ENCODE data around the gene P2RX4. TPM values are rescaled to one million over a fixed set of nuclear protein-coding genes. Genes with fewer than 3 reads are reported as not detected.

Gene P2RX4
- total RNA-seq, 1 experiment from 2014 or later: 17.1 TPM

DNA sequence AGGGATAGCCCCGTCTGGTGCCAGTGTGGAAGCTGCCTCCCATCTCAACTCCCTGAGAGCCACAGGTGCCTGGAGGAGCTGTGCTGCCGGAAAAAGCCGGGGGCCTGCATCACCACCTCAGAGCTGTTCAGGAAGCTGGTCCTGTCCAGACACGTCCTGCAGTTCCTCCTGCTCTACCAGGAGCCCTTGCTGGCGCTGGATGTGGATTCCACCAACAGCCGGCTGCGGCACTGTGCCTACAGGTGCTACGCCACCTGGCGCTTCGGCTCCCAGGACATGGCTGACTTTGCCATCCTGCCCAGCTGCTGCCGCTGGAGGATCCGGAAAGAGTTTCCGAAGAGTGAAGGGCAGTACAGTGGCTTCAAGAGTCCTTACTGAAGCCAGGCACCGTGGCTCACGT, 25.5 kb upstream of the P2RX4 start (continued):
- TF ChIP-seq ZNF274 (IDR thresholded peaks at IDR 0.05; ENCODE audit: low read depth, low read length) (no peak), SP1 (IDR thresholded peaks at IDR 0.05; ENCODE audit: low read depth) (no peak), FOSL1 (IDR thresholded peaks at IDR 0.05; ENCODE audit: low read depth) (no peak), CEBPB (IDR thresholded peaks at IDR 0.05; ENCODE audit: low read depth) (no peak), RAD21 (IDR thresholded peaks at IDR 0.05; ENCODE audit: low read depth) (no peak)
- TF ChIP-seq, protein P1, sequence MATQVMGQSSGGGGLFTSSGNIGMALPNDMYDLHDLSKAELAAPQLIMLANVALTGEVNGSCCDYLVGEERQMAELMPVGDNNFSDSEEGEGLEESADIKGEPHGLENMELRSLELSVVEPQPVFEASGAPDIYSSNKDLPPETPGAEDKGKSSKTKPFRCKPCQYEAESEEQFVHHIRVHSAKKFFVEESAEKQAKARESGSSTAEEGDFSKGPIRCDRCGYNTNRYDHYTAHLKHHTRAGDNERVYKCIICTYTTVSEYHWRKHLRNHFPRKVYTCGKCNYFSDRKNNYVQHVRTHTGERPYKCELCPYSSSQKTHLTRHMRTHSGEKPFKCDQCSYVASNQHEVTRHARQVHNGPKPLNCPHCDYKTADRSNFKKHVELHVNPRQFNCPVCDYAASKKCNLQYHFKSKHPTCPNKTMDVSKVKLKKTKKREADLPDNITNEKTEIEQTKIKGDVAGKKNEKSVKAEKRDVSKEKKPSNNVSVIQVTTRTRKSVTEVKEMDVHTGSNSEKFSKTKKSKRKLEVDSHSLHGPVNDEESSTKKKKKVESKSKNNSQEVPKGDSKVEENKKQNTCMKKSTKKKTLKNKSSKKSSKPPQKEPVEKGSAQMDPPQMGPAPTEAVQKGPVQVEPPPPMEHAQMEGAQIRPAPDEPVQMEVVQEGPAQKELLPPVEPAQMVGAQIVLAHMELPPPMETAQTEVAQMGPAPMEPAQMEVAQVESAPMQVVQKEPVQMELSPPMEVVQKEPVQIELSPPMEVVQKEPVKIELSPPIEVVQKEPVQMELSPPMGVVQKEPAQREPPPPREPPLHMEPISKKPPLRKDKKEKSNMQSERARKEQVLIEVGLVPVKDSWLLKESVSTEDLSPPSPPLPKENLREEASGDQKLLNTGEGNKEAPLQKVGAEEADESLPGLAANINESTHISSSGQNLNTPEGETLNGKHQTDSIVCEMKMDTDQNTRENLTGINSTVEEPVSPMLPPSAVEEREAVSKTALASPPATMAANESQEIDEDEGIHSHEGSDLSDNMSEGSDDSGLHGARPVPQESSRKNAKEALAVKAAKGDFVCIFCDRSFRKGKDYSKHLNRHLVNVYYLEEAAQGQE (IDR thresholded peaks at IDR 0.05; ENCODE audit: low read depth): no peak

DNA sequence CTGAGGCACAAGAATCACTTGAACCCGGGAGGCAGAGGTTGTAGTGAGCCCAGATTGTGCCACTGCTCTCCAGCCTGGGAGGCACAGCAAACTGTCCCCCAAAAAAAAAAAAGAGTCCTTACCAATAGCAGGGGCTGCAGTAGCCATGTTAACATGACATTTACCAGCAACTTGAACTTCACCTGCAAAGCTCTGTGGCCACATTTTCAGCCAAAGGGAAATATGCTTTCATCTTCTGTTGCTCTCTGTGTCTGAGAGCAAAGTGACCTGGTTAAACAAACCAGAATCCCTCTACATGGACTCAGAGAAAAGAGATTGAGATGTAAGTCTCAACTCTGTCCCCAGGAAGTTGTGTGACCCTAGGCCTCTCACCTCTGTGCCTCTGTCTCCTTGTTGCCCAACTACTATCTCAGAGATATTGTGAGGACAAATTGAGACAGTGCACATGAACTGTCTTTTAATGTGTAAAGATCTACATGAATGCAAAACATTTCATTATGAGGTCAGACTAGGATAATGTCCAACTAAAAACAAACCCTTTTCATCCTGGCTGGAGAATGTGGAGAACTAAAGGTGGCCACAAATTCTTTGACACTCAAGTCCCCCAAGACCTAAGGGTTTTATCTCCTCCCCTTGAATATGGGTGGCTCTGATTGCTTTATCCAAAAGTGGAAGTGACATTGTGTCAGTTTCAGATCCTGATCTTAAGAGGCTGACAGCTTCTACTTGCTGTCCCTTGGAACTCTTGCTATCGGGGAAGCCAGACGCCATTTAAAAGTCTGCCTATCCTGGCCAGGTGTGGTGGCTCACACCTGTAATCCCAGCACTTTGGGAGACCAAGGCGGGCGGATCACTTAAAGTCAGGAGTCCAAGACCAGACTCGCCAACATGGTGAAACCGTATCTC, 24.7 kb upstream of the P2RX4 start:
- peaks cover 0 to 2% of the 10 kb centered on the region in 2 experiments; a peak in 1 of 4 replicates for H3K4me1 ChIP-seq (ENCODE audit: control insufficient read depth in 1 of 2, insufficient read depth in 2 of 2, low read length in 2 of 2)
- H3K36me3 ChIP-seq (ENCODE audit: control insufficient read depth in 1 of 2, insufficient read depth in 2 of 2, low read length in 2 of 2): no peaks in the 10 kb centered on the region
- DNase-seq (ENCODE audit: low read depth, low spot score): no peak
- no peak overlapping the region for H3K27ac ChIP-seq (ENCODE audit: low read depth, low read length)
- no peak overlapping the region for H3K4me3 ChIP-seq (replicated peaks in 1 of 2; ENCODE audit: low read depth in 1 of 2, low read length in 2 of 2)
- no peak overlapping the region for H3K4me2 ChIP-seq (ENCODE audit: low read length)
- ChIA-PET POLR2A (no interaction called here), CTCF (no interaction called here), RAD21 (ENCODE audit: low non-redundant PET in 1 of 2, low total read pairs in 2 of 2, uncharacterized antibody in 2 of 2, unreplicated experiment in 2 of 2) (no interaction called here)
- BruUV-seq (replicated peaks): no TSS peak
- no peaks in the 10 kb centered on the region for H3K79me2 ChIP-seq (ENCODE audit: insufficient read depth, low read length)
- no peaks in the 10 kb centered on the region for H4K20me1 ChIP-seq (ENCODE audit: insufficient read depth)
- intact Hi-C loops (cut with micrococcal nuclease): no loop called here
- H3K27me3 ChIP-seq (ENCODE audit: insufficient read depth, low read length): no peaks in the 10 kb centered on the region
- H3K9me3 ChIP-seq (ENCODE audit: control insufficient read depth in 1 of 2, insufficient read depth in 1 of 2, low read depth in 1 of 2, low read length in 2 of 2): no peaks in the 10 kb centered on the region
- no peaks in the 10 kb centered on the region for H3K9me2 ChIP-seq (ENCODE audit: insufficient read depth)
- H3K9ac ChIP-seq (ENCODE audit: low read length): no peak overlapping the region
- no peak for ATAC-seq
- H2AFZ ChIP-seq (ENCODE audit: low read depth, low read length, poor library complexity, severe bottlenecking): no peak overlapping the region
- TF ChIP-seq POLR2A (IDR thresholded peaks at IDR 0.05; ENCODE audit: borderline replicate concordance, extremely low read depth, insufficient read depth, insufficient read length) (no peak), RAD21 (IDR thresholded peaks at IDR 0.05; ENCODE audit: low read depth) (no peak), CEBPB (IDR thresholded peaks at IDR 0.05; ENCODE audit: low read depth) (no peak), EGR1 (IDR thresholded peaks at IDR 0.05; ENCODE audit: low read depth) (no peak), ZBTB33 (IDR thresholded peaks at IDR 0.05; ENCODE audit: extremely low read depth, insufficient replicate concordance, low read length) (no peak), JUND (IDR thresholded peaks at IDR 0.05) (no peak), SIN3A (IDR thresholded peaks at IDR 0.05; ENCODE audit: low read depth) (no peak), POLR2AphosphoS5 (IDR thresholded peaks at IDR 0.05; ENCODE audit: low read depth, low read length) (no peak), SP1 (IDR thresholded peaks at IDR 0.05; ENCODE audit: low read depth) (no peak), EZH2phosphoT487 (IDR thresholded peaks at IDR 0.05; ENCODE audit: borderline replicate concordance) (no peak), FOSL1 (IDR thresholded peaks at IDR 0.05; ENCODE audit: low read depth) (no peak), CBX3 (IDR thresholded peaks at IDR 0.05; ENCODE audit: low read depth) (no peak)
- TF ChIP-seq, protein P1 (IDR thresholded peaks at IDR 0.05; ENCODE audit: low read depth): no peak
- TF ChIP-seq, protein P2, sequence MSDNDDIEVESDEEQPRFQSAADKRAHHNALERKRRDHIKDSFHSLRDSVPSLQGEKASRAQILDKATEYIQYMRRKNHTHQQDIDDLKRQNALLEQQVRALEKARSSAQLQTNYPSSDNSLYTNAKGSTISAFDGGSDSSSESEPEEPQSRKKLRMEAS (IDR thresholded peaks at IDR 0.05): no peak

Measured in HCT116 (cell line).